SK-N-SH treated with all-trans-retinoic acid at 6 μM for 48 hours (cell line): ENCODE data around the gene BTG2.

Experiments
- ATAC-seq: fragments of 200-7000 bp; cut with Tn5 transposase; 3 replicates; pipeline ENCODE4 v1.9.1; 2020; ENCODE audit warnings: mild to moderate bottlenecking, moderate library complexity
- ARNTL ChIP-seq: fragments of 450-650 bp; formaldehyde crosslinking; IDR thresholded peaks from 2 replicates; pipeline ENCODE4 v1.5.0; 2020; ENCODE audit warnings: low read depth, mild to moderate bottlenecking, moderate library complexity, borderline replicate concordance
- BACH2 ChIP-seq: fragments of 250-450 bp; sonication (Bioruptor Pico); IDR thresholded peaks from 2 replicates; pipeline ENCODE4 v1.9.0; 2021; ENCODE audit warnings: mild to moderate bottlenecking, borderline replicate concordance
- CSDC2 ChIP-seq: fragments of 250-450 bp; sonication (Bioruptor Pico); IDR thresholded peaks from 2 replicates; pipeline ENCODE4 v1.5.0; 2020; ENCODE audit warnings: mild to moderate bottlenecking, moderate library complexity
- CSRNP3 ChIP-seq: fragments of 250-450 bp; sonication (Bioruptor Pico); IDR thresholded peaks from 2 replicates; pipeline ENCODE4 v1.5.1; 2021; ENCODE audit warnings: mild to moderate bottlenecking, moderate library complexity
- ESRRG ChIP-seq: fragments of 250-450 bp; sonication (Bioruptor Pico); IDR thresholded peaks from 2 replicates; pipeline ENCODE4 v1.6.1; 2021; ENCODE audit warnings: mild to moderate bottlenecking
- GLIS3 ChIP-seq: fragments of 250-450 bp; sonication (Bioruptor Pico); IDR thresholded peaks from 2 replicates; pipeline ENCODE4 v1.5.0; 2020; ENCODE audit warnings: mild to moderate bottlenecking, moderate library complexity
- ISL1 ChIP-seq: fragments of 250-450 bp; sonication (Bioruptor Pico); IDR thresholded peaks from 2 replicates; pipeline ENCODE4 v2.1.2; 2022; ENCODE audit warnings: mild to moderate bottlenecking, moderate library complexity
- PATZ1 ChIP-seq: fragments of 250-450 bp; sonication (Bioruptor Pico); IDR thresholded peaks from 2 replicates; pipeline ENCODE4 v1.8.0; 2020; ENCODE audit warnings: mild to moderate bottlenecking, moderate library complexity, borderline replicate concordance
- POU6F1 ChIP-seq: fragments of 250-450 bp; sonication (Bioruptor Pico); IDR thresholded peaks from 2 replicates; pipeline ENCODE4 v1.8.0; 2021; ENCODE audit warnings: low read depth, mild to moderate bottlenecking, moderate library complexity, borderline replicate concordance
- PPARA ChIP-seq: fragments of 250-450 bp; sonication (Bioruptor Pico); IDR thresholded peaks from 2 replicates; pipeline ENCODE4 v1.5.0; 2020; ENCODE audit warnings: mild to moderate bottlenecking, borderline replicate concordance
- RARB ChIP-seq: fragments of 250-450 bp; sonication (Bioruptor Pico); IDR thresholded peaks from 2 replicates; pipeline ENCODE4 v1.8.0; 2021; ENCODE audit warnings: mild to moderate bottlenecking, moderate library complexity
- TOX ChIP-seq: fragments of 250-450 bp; sonication (Bioruptor Pico); IDR thresholded peaks from 2 replicates; pipeline ENCODE4 v1.8.0; 2021; ENCODE audit warnings: mild to moderate bottlenecking, moderate library complexity, borderline replicate concordance
- TSHZ2 ChIP-seq: fragments of 250-450 bp; sonication (Bioruptor Pico); IDR thresholded peaks from 2 replicates; pipeline ENCODE4 v1.5.0; 2020; ENCODE audit warnings: mild to moderate bottlenecking, moderate library complexity
- ZC3H10 ChIP-seq: fragments of 250-450 bp; sonication (Bioruptor Pico); IDR thresholded peaks from 2 replicates; pipeline ENCODE4 v1.5.1; 2021; ENCODE audit warnings: mild to moderate bottlenecking, moderate library complexity
- ZFP3 ChIP-seq: fragments of 250-450 bp; sonication (Bioruptor Pico); IDR thresholded peaks from 2 replicates; pipeline ENCODE4 v1.5.0; 2020; ENCODE audit warnings: mild to moderate bottlenecking, moderate library complexity
- ZFP30 ChIP-seq: fragments of 450-650 bp; formaldehyde crosslinking; IDR thresholded peaks from 2 replicates; pipeline ENCODE4 v1.5.0; 2022; ENCODE audit warnings: mild to moderate bottlenecking, moderate library complexity
- ZNF70 ChIP-seq: fragments of 450-650 bp; formaldehyde crosslinking; IDR thresholded peaks from 2 replicates; pipeline ENCODE4 v1.5.0; 2020; ENCODE audit warnings: mild to moderate bottlenecking, moderate library complexity
- ZNF8 ChIP-seq: fragments of 450-650 bp; formaldehyde crosslinking; IDR thresholded peaks from 2 replicates; pipeline ENCODE4 v1.5.0; 2020; ENCODE audit warnings: mild to moderate bottlenecking, moderate library complexity

Gene BTG2

GRCh38 chr1:203324105-203325025 is 19.0 kb downstream of the BTG2 start:
- no peak for TF ChIP-seq ZNF8
- TF ChIP-seq ISL1 (CRISPR knock-in tag) = no peak
- TF ChIP-seq RARB (CRISPR knock-in tag) = no peak
- no peak for TF ChIP-seq TSHZ2 (CRISPR knock-in tag)
- TF ChIP-seq PPARA (CRISPR knock-in tag) = no peak
- no peak for TF ChIP-seq ARNTL (CRISPR knock-in tag)
- no peak for TF ChIP-seq GLIS3 (CRISPR knock-in tag)
- no peak for TF ChIP-seq TOX
- TF ChIP-seq ZNF70 (CRISPR knock-in tag) = no peak
- no peak for TF ChIP-seq PATZ1
- TF ChIP-seq ZFP3 (CRISPR knock-in tag) = no peak
- no peak for TF ChIP-seq CSRNP3 (CRISPR knock-in tag)
- TF ChIP-seq BACH2 (CRISPR knock-in tag) = no peak
- no peak for TF ChIP-seq CSDC2 (CRISPR knock-in tag)

GRCh38 chr1:203325026-203325417 is 19.7 kb downstream of the BTG2 start:
- ATAC-seq = no peak

More at GRCh38 chr1:203324105-203325025, 19.0 kb downstream of the BTG2 start:
- no peak for ATAC-seq

GRCh38 chr1:203325418-203326091 is 20.2 kb downstream of the BTG2 start:
- TF ChIP-seq ZFP30 (CRISPR knock-in tag) (no peak), CSDC2 (CRISPR knock-in tag) (no peak), TOX (no peak), GLIS3 (CRISPR knock-in tag) (no peak), RARB (CRISPR knock-in tag) (no peak), POU6F1 (CRISPR knock-in tag) (no peak)
- TF ChIP-seq, all 23 proteins: peak for 0

More at GRCh38 chr1:203325026-203325417, 19.7 kb downstream of the BTG2 start:
- TF ChIP-seq GLIS3 (CRISPR knock-in tag) (no peak), BACH2 (CRISPR knock-in tag) (no peak), ZFP30 (CRISPR knock-in tag) (no peak), ESRRG (CRISPR knock-in tag) (no peak), ZC3H10 (no peak), ZNF8 (no peak), POU6F1 (CRISPR knock-in tag) (no peak)

More at GRCh38 chr1:203325418-203326091, 20.2 kb downstream of the BTG2 start:
- ATAC-seq = no peak
